T-helper 22 cell (primary cell): ENCODE measurements around the gene G2E3.
"Not testable (repeated sequence)": the region's sequence is repeated elsewhere in the genome, so short reads cannot be mapped to it uniquely, and the experiment has no call there.

Experiments
- DNase-seq: peaks from one replicate; pipeline ENCODE4 v3.0.0-alpha.2; 2020; ENCODE audit warnings: low read depth

G2E3 gene

GRCh38 chr14:30604696-30605095 lies 45.7 kb downstream of the G2E3 start:
- DNase-seq, result not testable (repeated sequence)

DNA sequence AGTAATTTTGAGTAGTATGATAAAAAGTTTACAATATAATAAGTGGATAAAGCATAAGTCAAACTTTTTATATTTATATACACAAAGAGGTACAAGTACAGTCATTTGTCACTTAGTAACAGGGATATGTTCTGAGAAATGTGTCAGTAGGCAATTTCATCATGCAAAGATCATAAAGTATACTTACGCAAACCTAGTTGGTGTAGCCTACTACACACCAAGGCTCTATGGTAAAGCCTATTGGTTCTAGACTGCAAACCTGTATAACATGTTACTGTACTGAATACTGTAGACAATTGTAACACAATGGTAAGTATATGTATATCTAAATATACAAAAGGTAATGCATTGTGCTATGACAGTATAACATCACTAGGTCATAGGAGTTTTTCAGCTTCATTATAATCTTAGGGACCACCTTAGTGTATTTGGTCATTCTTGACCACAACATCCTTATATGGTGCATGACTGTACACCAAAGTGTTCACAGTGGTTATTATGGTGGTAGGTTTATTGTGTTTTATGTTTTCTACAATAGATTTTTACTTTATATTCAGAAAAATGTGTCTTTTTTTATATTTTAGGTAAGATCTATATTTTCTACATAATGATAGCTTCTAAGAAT lies 48.3 kb downstream of the G2E3 start:
- DNase-seq, result no peak

DNA sequence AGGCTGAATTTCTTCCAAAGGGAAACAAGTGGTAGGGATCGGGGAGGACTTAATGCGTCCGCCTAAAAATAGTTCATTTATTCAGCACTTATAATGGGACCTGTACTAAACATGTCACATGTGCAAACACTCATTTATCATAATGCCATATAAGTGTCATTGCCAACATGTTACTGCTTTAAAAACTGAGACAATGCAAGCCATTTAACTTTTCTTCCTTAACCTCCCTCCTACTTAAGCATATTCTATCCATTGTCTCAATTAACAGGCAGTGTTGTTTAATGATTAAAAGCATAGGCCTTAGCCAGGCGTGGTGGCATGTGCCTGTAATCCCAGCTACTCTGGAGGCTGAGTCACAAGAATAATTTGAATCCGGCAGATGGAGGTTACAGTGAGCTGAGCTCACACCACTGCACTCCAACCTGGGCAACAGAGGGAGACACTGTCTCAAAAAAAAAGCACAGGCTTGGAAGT lies 49.6 kb downstream of the G2E3 start:
- DNase-seq, result no peak

DNA sequence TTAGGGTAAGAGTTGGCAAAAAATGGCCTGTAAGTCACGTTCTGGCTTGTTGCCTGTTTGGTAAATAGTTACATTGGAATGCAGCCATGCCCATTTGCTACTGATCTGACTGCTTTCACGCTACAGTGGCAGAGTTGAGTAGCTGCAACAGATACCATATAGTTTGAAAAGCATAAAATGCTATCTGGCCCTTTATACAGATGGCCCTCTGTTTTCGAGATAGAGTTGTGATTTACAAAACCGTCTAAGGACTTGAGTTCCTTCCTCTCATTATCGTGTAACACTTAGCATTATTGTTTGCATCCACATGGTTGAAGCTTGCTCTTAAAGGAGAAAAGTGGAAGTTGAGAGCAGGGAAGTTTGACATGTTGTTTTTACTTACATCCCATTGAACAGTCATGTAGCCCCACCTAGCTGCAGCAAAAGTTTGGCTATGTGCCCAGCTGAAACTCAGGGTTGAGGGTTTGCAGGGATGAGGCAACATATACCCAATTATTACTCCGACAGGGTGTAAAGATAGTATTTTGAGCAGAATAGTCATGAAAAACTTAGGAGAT lies 51.9 kb downstream of the G2E3 start:
- no peak for DNase-seq

GRCh38 chr14:30614155-30614554 lies 55.2 kb downstream of the G2E3 start:
- no peak for DNase-seq

DNA sequence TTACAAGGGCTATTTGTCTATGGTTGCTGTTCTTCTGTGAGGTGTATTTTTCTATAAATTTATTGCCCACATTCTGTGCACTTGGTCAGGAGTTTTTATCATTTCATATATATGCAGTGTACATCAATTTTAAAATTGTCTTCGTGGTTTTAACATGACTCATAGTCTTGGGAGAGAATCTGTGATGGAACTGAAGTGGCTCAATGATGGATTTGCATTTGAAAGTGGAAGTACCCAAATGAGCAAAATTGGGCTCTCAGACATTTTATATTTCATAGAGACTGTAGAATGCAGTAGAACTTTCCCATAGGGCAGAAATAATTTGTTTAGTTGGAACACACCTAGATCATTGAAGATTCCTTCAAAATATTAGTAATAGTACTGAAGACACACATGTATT lies 61.2 kb downstream of the G2E3 start:
- DNase-seq, result no peak

DNA sequence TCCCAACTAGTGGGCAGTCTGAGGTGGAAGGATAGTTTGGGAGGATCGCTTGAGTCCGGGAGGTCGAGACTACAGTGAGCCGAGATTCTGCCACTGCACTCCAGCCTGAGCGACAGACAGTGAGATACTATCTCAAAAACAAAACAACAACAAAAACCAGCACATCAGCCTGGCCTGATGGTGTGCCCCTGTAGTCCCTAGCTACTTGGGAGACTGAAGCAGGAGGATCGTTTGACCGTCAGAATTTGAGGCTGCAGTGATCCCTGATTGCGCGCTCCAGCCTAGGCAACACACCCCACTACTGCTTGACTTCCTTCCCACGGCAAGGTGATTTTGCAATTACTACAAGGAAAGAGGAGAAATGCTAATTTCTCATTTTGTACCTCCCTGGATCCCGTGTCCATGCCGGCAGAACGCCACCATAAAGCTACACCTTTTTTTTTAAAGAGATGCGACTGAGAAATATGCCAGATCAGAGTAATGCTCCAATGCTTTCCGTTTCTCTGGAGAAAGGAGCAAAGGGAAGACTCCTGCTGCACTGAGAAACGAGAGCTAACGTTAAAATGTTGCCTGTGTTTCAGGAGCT lies 62.5 kb downstream of the G2E3 start:
- no peak for DNase-seq

- DNase-seq, result peak; percentile 86
These were observed 63.2 kb downstream of the G2E3 start, which contains the start of gene SCFD1 for GRCh38 chr14:30621940-30622830. SCFD1 (plus strand) TSS chr14:30622319; CDS start chr14:30622339, 20 bp downstream.

DNA sequence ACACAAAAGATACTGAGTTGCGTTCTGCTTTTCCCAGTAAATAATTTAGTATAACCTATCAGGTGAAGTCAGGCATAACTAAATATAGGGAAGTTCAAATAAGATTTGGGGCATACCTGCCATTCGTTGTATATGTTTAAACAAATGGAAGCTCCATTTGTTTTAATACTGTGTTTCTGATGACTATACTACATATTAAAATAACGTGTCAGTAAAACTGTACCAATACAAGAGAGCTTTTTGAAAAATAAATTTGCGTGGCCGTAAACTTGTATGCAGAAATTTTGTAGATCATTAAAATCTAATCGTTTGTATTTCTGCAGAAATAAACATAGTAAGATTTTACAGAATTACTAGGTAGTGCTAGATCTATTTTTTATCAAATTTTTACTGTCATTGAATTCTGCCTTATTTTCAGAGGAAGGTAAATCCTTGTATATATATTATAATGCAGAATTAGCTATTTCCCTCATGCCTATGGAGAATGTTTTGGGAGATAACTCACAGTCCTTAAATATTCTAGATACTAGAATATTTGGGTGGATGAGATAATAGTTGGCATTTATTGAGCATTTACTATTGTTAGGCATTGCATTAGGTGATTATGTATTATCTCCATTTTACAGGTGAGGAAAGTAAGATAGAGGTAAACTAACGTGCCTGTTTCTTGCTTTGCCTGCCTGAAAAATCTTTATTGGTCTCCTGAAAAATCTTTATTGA lies 64.6 kb downstream of the G2E3 start:
- DNase-seq, result no peak

GRCh38 chr14:30624132-30624423 lies 65.1 kb downstream of the G2E3 start:
- no peak for DNase-seq

GRCh38 chr14:30625533-30625932 lies 66.6 kb downstream of the G2E3 start:
- DNase-seq, result no peak

GRCh38 chr14:30629432-30629831 lies 70.5 kb downstream of the G2E3 start:
- DNase-seq, result not testable (repeated sequence)

DNA sequence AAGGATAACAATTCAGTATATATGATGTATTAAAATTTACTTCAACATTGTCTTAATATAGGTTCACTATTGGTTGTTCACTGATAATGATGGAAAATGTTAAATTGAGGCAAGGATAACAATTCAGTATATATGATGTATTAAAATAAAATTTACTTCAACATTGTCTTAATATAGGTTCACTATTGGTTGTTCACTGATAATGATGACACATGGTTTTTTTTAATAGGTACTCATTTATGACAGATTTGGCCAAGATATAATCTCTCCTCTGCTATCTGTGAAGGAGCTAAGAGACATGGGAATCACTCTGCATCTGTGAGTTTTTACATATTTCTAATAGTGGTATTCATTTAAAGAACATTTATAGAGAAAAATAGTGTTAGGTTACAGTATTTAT lies 71.3 kb downstream of the G2E3 start:
- DNase-seq, result no peak

GRCh38 chr14:30632730-30633129 lies 73.8 kb downstream of the G2E3 start:
- DNase-seq, result no peak

DNA sequence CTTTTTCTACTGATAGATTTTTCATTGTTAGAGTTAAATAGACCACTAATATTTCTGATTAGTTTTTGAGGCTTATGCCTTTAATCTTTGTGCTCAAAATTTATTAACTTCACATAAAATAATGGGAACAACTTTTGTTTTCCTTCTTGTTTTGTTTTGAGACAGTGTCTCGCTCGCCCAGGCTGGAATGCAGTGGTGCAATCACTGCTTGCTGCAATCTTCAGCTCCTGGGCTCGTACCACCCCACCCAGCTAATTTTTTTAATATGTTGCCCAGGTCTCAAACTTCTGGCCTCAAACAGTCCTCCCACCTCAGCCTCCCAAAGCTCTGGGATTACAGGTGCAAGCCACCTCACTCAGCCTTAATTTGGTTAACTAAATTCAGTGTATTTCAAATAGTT lies 80.0 kb downstream of the G2E3 start:
- no peak for DNase-seq

DNA sequence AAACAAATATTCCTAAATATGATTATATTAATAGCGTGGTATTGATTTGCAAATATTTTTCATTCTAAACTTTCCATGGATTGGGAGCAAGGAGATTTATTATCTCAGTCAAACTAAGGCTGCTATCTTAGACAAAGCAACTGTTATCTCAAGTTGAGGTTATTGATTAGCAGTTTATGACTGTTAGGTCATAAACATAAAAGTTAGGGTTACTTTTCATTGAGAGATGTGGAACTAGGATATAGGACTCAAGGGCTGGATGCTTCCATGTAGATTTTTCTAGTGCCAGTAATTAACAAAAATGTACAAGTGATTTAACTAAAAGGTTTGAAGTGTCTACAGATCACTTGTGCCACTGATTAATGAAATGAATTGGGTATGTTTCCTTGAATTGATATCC lies 82.2 kb downstream of the G2E3 start:
- DNase-seq, result no peak

DNA sequence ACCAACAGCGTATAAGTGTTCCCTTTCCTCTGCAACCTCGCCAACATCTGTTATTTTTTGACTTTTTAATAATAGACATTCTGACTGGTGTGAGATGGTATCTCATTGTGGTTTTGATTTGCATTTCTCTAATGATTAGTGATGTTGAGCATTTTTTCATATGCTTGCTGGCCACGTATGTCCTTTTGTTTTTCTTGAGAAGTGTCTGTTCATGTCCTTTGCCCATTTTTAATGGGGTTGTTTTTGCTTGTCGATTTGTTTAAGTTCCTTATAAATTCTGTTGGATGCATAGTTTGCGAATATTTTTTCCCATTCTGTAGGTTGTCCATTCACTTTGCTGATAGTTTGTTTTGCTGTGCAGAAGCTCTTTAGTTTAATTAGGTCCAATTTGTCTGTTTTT lies 85.5 kb downstream of the G2E3 start:
- not testable (repeated sequence) for DNase-seq

- DNase-seq, result no peak
These were observed 86.6 kb downstream of the G2E3 start for GRCh38 chr14:30645600-30645999.

DNA sequence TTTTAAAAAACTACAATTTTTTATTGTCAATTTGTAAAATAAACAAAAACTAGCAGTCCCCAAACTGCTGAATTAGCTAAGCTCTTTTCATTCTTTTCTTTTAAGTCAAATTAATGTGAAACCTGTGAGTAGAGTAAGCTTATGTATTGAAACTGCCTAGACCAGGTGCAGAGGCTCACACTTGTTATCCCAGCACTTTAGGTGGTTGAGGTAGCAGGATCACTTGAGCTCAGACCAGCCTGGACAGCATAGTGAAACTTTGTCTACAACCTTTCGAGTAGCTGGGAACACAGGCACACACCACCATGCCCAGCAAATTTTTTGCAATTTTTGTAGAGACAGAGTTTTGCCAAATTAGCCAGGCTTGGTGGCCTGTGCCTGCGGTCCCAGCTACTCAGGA lies 89.5 kb downstream of the G2E3 start:
- DNase-seq, result no peak

- no peak for DNase-seq
These were observed 93.0 kb downstream of the G2E3 start for GRCh38 chr14:30651937-30652336.

GRCh38 chr14:30655124-30655523 lies 96.2 kb downstream of the G2E3 start:
- no peak for DNase-seq

DNA sequence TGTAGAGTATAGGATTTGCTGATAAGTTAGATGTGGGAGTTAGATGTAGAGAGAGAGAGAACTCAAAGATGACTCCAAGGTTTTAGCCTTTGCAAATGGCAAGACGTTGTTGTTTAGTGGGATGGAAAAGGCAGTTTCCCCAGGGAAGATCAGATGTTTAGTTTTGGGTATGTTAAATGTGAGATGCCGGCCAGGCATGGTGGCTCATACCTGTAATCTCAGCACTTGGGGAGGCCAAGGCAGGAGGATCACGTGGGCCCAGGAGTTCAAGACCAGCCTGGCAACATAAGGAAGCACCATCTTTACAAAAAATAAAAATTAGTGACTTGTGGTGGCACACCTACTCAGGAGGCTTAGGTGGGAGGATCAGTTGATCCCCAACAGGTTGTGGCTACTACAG lies 96.7 kb downstream of the G2E3 start:
- no peak for DNase-seq
